Adrenal gland (tissue), 12 donors: ENCODE data around the gene SPPL3. TPM values are rescaled to one million over a fixed set of nuclear protein-coding genes. Genes with fewer than 3 reads are reported as not detected.

Source experiments
- DNase-seq, 7 donors: peaks; one replicate each; pipeline ENCODE4 v3.0.0-alpha.2; 2019 to 2020
- H3K27ac ChIP-seq, 5 donors: fragments of 200-600 bp; sonication (generic) in 4 of 5; 1 replicate in 3 of 5; 2 replicates in 2 of 5; pipeline versions ENCODE4 v1.5.1 to v1.8.0; 2016 to 2020; ENCODE audit warnings: mild to moderate bottlenecking in 1 of 5
- H3K27me3 ChIP-seq: fragments of 200-600 bp; 2 replicates; pipeline ENCODE4 v1.8.0; 2021
- H3K36me3 ChIP-seq, 2 donors: fragments of 200-600 bp; replicated peaks in 1 of 2; 1 replicate in 1 of 2; 2 replicates in 1 of 2; pipeline versions ENCODE4 v1.5.1 to v1.8.0; 2018 to 2022
- H3K4me1 ChIP-seq, 2 donors: fragments of 200-600 bp; replicated peaks in 1 of 2; 1 replicate in 1 of 2; 2 replicates in 1 of 2; pipeline versions ENCODE4 v1.5.1 to v1.8.0; 2018 to 2021
- H3K4me3 ChIP-seq, 4 donors: fragments of 200-600 bp; sonication (generic) in 3 of 4; one replicate each; pipeline ENCODE4 v1.5.1; 2016 to 2018
- H3K9me3 ChIP-seq, 3 donors: fragments of 200-600 bp; sonication (generic) in 1 of 3; replicated peaks in 1 of 3; 1 replicate in 2 of 3; 2 replicates in 1 of 3; pipeline versions ENCODE4 v1.5.1 to v1.8.0; 2016 to 2021
- CTCF ChIP-seq, 6 experiments: fragments of 450-650 bp in 4 of 6; fragments of 200-600 bp in 2 of 6; sonication (generic) in 1 of 6; IDR thresholded peaks; 1 replicate in 5 of 6; 2 replicates in 1 of 6; pipeline versions ENCODE4 v1.5.1 to v1.8.0; 2016 to 2021; ENCODE audit warnings: antibody characterized with exemption in 6 of 6, mild to moderate bottlenecking in 2 of 6, moderate library complexity in 1 of 6
- POLR2A ChIP-seq, 2 donors: fragments of 450-650 bp; IDR thresholded peaks; one replicate each; pipeline ENCODE4 v1.6.1; 2017; ENCODE audit warnings: antibody characterized with exemption in 2 of 2, mild to moderate bottlenecking in 2 of 2, moderate library complexity in 1 of 2
- WGBS, 4 donors: extraction: QIAGEN DNeasy Blood & Tissue Kit in 2 of 4; methylation state at CpG; one replicate each; pipeline versions ENCODE4 v1.1.5 to v1.1.7; 2013 to 2017; 5-methylcytosine and 5-hydroxymethylcytosine counted together
- intact Hi-C, 2 donors: fragments of 100-400 bp; cut with DNase I; formaldehyde crosslinking; loops; one replicate each; pipeline versions ENCODE4 v1.14.1 to v1.15.0; 2022 to 2023
- polyA plus RNA-seq, 3 donors: library from polyadenylated mRNA; stranded (reverse); fragments of 200-250 nt in 2 of 3; fragments of 350-450 nt in 1 of 3; fragmentation: Illumina TruSeq in 1 of 3; extraction: RNeasy Lipid Tissue Mini Kit (QIAGEN cat#74804) in 1 of 3; gene quantifications; one replicate each; pipeline ENCODE4 v1.2.3, GENCODE V29; 2013 to 2014
- total RNA-seq, 9 donors: library from RNA; depleted of rRNA in 4 of 9; stranded (reverse); fragments of >200 nt in 4 of 9; fragments of 120-200 nt in 1 of 9; fragmentation: NEBNext Ultra II Directional in 1 of 9; extraction: Animal tissue kit (Norgen Biotek cat#: 25700) in 1 of 9; gene quantifications; one replicate each; pipeline versions ENCODE4 v1.1.0 to v1.2.4, GENCODE V29; 2013 to 2023
- donor health status: healthy with polysubstance abuse.
- donor health status: Bipolar disorder and iron deficiency.
- donor health status: DM: yes; HTN: yes; CAD: no.
- donor health status: DM: no; HTN: no; CAD: no.
- donor health status: DM: no; HTN: no; CAD: no.
- donor health status: DM: yes; HTN: yes; CAD: no.

Gene SPPL3
- total and polyA plus RNA-seq, 12 donors: 10.5 to 50.6 (median 21.3) TPM

GRCh38 chr12:120775862-120776552 is 128.2 kb downstream of the SPPL3 start:
- intact Hi-C loops: no loop called here
- Histone ChIP-seq H3K36me3 (no peaks in the 10 kb centered on the region), H3K4me3 (no peak overlapping the region), H3K9me3 (no peaks in the 10 kb centered on the region), H3K4me1 (no peaks in the 10 kb centered on the region), H3K27me3 (no peaks in the 10 kb centered on the region), H3K27ac (no peak overlapping the region)
- DNase-seq: no peak
- TF ChIP-seq POLR2A (IDR thresholded peaks at IDR 0.05) (no peak), CTCF (IDR thresholded peaks at IDR 0.05) (peak in 3 of 6 experiments; percentile 20 to 32 (median 21))
- 80 to 92% (median 89%) methylated on average over 7 of the region's 7 CpGs for WGBS, 4 donors

- Histone ChIP-seq H3K4me1 (no peaks in the 10 kb centered on the region), H3K36me3 (no peaks in the 10 kb centered on the region), H3K27ac (no peak overlapping the region), H3K27me3 (no peaks in the 10 kb centered on the region), H3K9me3 (no peaks in the 10 kb centered on the region), H3K4me3 (no peak overlapping the region)
- 72 to 83% (median 80%) methylated on average over 7 of the region's 7 CpGs for WGBS, 4 donors
- TF ChIP-seq POLR2A (IDR thresholded peaks at IDR 0.05): no peak
- DNase-seq: no peak
- intact Hi-C loops: no loop called here
These were observed 129.8 kb downstream of the SPPL3 start for GRCh38 chr12:120774169-120774916.

DNA sequence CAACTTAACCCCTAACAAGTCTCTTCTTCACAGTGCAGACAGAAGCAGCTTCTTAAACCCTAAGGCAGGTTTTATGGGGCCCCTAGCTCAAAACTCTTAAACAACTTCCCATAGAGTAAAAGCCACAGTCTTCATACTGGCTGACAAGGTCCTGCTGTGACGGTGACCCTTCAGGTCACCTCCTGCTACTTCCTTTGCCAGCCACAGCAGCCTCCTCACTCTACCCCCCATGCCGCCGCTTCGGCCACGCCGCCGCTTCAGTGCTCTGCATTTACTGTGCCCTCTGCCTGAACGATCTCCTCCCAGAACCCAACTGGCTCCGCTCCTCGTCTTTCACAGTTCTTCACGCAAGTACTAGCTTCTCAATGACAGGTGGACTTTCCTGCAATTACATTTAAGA is 133.1 kb downstream of the SPPL3 start:
- no peak for DNase-seq
- WGBS, 4 donors: 86 to 94% (median 88%) methylated on average over 11 of the region's 11 CpGs
- Histone ChIP-seq H3K9me3 (no peaks in the 10 kb centered on the region), H3K4me1 (no peaks in the 10 kb centered on the region), H3K27me3 (no peaks in the 10 kb centered on the region), H3K36me3 (peaks cover 0 to 29% of the 10 kb centered on the region in 2 donors), H3K27ac (no peak overlapping the region), H3K4me3 (no peak overlapping the region)
- TF ChIP-seq POLR2A (IDR thresholded peaks at IDR 0.05) (no peak), CTCF (IDR thresholded peaks at IDR 0.05) (no peak)
- intact Hi-C loops: no loop called here

DNA sequence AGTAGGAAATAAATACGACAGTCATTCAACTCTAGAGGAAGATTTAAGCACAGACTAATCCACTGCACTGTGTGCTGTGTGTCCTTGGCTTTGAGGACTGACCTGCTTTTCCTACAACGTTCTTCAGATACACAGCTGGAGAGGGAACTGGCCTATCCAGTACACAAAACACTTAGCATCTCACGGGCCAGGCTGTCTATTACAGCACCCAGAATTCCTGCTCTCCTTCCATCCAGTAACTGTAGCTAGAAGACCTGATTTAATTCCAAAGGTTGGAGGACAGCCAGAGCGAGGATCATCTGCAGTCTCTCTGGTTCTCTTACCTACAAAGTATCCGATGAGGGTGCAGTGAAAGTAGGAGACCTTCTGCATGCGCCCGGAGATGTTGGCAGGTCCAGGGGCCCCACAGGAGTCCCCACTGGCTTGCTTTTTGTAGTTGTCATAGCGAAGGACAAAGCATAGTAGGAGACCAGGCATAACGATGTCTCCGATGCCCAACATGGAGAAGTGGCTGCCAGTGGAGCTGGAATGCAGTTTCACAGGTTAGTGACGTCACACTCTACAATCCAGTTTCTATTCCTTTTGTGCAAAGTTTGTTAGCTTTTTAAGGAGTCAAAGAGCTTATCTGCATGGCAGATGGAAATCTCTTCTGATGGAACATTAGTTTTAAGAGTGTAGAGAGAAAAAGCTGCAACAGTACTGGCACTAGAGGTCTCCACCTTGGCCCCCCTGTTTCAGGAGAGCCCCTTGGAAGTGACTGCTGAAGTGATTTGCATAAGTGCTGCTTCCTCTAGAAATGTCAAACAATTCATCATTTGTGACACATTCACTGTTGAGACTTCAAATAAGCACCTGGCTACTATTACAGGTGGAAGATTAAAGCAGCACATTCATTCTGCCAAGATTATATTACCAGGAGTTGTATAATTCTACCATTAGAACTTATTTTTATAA is 136.8 kb downstream of the SPPL3 start:
- 83 to 84% (median 84%) methylated on average over 10 to 11 of the region's 11 CpGs for WGBS, 4 donors
- peaks cover 0 to 66% of the 10 kb centered on the region in 2 donors for H3K36me3 ChIP-seq
- no peaks in the 10 kb centered on the region for H3K27me3 ChIP-seq
- intact Hi-C loops: no loop called here
- no peak for DNase-seq
- no peaks in the 10 kb centered on the region for H3K4me1 ChIP-seq
- no peaks in the 10 kb centered on the region for H3K9me3 ChIP-seq
- H3K4me3 ChIP-seq: no peak overlapping the region
- TF ChIP-seq CTCF (IDR thresholded peaks at IDR 0.05) (no peak), POLR2A (IDR thresholded peaks at IDR 0.05) (no peak)
- H3K27ac ChIP-seq: no peak overlapping the region
